ENCODE results near the gene NECTIN2. TPM values are rescaled to one million over a fixed set of nuclear protein-coding genes. Genes with fewer than 3 reads are reported as not detected.
A peak's percentile ranks its signal among the peaks of the same experiment; 100 is the strongest.
"Not testable (repeated sequence)": the region's sequence is repeated elsewhere in the genome, so short reads cannot be mapped to it uniquely, and the experiment has no call there.

Gene NECTIN2
- total RNA-seq, 1 experiment from 2014 or later, result 55.0 TPM

DNA sequence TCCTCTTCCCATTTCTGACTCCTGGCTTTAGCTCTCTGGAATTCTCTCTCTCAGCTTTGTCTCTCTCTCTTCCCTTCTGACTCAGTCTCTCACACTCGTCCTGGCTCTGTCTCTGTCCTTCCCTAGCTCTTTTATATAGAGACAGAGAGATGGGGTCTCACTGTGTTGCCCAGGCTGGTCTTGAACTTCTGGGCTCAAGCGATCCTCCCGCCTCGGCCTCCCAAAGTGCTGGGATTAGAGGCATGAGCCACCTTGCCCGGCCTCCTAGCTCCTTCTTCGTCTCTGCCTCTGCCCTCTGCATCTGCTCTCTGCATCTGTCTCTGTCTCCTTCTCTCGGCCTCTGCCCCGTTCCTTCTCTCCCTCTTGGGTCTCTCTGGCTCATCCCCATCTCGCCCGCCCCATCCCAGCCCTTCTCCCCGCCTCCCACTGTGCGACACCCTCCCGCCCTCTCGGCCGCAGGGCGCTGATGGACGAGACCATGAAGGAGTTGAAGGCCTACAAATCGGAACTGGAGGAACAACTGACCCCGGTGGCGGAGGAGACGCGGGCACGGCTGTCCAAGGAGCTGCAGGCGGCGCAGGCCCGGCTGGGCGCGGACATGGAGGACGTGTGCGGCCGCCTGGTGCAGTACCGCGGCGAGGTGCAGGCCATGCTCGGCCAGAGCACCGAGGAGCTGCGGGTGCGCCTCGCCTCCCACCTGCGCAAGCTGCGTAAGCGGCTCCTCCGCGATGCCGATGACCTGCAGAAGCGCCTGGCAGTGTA, 62.2 kb downstream of the NECTIN2 start:
- DNase-seq (ENCODE audit: low spot score), result no peak

DNA sequence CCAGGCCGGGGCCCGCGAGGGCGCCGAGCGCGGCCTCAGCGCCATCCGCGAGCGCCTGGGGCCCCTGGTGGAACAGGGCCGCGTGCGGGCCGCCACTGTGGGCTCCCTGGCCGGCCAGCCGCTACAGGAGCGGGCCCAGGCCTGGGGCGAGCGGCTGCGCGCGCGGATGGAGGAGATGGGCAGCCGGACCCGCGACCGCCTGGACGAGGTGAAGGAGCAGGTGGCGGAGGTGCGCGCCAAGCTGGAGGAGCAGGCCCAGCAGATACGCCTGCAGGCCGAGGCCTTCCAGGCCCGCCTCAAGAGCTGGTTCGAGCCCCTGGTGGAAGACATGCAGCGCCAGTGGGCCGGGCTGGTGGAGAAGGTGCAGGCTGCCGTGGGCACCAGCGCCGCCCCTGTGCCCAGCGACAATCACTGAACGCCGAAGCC, 62.8 kb downstream of the NECTIN2 start:
- no peak for DNase-seq (ENCODE audit: low spot score)

DNA sequence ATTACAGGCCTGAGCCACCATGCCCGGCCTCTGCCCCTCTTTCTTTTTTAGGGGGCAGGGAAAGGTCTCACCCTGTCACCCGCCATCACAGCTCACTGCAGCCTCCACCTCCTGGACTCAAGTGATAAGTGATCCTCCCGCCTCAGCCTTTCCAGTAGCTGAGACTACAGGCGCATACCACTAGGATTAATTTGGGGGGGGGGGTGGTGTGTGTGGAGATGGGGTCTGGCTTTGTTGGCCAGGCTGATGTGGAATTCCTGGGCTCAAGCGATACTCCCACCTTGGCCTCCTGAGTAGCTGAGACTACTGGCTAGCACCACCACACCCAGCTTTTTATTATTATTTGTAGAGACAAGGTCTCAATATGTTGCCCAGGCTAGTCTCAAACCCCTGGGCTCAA, 63.7 kb downstream of the NECTIN2 start:
- no peak for DNase-seq (ENCODE audit: low spot score)

DNA sequence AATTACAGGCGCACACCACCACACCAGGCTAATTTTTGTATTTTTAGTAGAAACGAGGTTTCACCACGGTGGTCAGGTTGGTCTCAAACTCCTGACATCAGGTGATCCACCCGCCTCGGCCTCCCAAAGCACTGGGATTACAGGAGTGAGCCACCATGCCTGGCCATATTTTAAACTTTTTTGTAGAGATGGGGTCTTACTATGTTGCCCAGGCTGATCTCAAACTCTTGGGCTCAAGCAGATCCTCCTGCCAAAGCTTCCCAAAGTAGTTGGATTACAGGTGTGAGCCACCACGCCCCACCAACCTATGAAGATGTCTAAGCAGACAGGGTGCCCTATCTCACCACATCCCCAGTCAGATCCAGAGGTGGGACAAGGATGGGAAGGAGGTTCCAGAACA, 65.8 kb downstream of the NECTIN2 start:
- not testable (repeated sequence) for DNase-seq (ENCODE audit: low spot score)

DNA sequence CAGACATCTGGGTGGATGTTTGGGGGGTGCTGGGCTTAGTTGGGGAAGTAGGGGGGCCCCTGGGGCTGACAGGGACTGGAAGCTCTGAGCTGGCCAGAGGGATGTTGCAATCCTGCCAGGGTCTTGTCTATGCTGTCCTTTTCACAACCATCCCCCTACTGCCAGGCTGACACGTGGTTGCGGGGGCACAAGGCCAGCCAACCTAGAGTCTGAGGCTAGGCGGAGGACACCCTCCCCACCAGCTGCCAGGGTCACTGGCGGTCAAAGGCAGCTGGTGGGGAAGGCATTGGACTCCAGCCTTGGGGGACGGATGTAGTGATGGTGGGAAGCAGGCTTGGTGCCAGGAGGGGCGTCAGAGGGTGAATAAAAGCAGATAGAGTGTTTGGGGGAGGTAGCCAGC, 66.8 kb downstream of the NECTIN2 start:
- DNase-seq (ENCODE audit: low spot score), result no peak

DNA sequence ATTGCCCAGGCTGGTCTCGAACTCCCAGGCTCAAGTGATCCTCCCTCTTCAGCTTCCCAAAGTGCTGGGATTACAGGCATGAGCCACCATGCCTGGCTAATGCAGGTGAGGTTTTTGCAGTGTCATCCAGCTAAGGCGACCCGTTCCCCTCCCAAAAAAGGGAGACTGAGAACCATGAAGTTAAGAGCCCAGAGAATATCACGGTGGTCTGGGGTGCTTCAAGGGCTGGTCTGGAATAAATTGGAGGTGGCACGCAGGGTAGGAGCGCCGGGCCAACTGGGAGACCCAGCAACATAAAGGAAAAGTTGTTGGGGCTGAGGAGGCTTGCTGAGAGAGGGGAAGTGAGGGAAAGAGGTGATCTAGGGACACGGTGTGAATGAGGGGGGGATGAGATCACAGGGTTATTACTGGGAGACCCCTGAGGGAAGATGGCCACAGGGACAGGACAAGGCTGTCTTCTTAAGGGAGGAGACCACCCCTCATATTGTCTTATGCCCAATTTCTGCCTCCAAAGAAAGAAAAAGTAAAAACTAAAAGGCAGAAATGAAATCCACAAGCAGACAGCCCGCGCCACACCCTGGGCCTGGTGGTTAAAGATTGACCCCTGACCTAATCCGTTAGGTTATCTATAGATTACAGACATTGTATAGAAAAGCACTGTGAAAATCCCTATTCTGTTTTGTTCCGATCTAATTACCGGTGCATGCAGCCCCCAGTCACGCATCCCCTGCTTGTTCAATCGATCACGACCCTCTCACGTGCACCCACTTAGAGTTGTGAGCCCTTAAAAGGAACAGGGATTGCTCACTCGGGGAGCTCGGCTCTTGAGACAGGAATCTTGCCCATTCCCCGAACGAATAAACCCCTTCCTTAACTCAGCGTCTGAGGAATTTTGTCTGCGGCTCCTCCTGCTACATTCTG, 67.7 kb downstream of the NECTIN2 start:
- DNase-seq (ENCODE audit: low spot score), result not testable (repeated sequence)

DNA sequence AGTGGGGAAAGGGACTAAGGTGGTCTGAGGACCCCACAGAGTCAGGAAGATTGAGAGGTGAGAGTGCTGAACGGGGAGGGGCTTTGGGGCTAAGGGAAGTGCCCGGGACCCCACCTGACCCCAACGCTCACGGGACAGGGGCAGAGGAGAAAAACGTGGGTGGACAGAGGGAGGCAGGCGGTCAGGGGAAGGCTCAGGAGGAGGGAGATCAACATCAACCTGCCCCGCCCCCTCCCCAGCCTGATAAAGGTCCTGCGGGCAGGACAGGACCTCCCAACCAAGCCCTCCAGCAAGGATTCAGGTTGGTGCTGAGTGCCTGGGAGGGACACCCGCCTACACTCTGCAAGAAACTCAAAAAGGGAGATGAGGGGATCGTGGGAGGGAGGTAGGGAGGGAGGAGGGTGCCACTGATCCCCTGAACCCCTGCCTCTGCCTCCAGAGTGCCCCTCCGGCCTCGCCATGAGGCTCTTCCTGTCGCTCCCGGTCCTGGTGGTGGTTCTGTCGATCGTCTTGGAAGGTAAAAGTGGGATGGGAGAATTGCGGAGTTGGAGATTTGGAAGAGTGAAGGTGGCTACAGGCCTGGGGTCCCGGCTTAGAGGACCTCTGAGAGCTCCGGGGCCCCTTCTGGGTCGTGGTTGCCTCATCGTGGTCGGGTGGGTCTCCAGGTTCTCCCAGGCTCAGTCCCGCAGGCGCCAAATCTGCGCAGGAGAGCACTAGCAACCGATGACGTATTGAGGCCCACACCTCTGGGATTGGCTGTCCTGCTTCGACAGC, 68.5 kb downstream of the NECTIN2 start, which contains the start of gene APOC1:
APOC1 (plus strand) TSS at position 176 of the 774 bp plus-strand sequence; CDS start at position 460, 284 bp downstream.
- DNase-seq (ENCODE audit: low spot score), result peak; percentile 61

DNA sequence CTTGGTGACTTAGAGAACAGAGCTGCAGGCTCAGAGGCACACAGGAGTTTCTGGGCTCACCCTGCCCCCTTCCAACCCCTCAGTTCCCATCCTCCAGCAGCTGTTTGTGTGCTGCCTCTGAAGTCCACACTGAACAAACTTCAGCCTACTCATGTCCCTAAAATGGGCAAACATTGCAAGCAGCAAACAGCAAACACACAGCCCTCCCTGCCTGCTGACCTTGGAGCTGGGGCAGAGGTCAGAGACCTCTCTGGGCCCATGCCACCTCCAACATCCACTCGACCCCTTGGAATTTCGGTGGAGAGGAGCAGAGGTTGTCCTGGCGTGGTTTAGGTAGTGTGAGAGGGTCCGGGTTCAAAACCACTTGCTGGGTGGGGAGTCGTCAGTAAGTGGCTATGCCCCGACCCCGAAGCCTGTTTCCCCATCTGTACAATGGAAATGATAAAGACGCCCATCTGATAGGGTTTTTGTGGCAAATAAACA, 78.2 kb downstream of the NECTIN2 start:
- DNase-seq (ENCODE audit: low spot score), result no peak

DNA sequence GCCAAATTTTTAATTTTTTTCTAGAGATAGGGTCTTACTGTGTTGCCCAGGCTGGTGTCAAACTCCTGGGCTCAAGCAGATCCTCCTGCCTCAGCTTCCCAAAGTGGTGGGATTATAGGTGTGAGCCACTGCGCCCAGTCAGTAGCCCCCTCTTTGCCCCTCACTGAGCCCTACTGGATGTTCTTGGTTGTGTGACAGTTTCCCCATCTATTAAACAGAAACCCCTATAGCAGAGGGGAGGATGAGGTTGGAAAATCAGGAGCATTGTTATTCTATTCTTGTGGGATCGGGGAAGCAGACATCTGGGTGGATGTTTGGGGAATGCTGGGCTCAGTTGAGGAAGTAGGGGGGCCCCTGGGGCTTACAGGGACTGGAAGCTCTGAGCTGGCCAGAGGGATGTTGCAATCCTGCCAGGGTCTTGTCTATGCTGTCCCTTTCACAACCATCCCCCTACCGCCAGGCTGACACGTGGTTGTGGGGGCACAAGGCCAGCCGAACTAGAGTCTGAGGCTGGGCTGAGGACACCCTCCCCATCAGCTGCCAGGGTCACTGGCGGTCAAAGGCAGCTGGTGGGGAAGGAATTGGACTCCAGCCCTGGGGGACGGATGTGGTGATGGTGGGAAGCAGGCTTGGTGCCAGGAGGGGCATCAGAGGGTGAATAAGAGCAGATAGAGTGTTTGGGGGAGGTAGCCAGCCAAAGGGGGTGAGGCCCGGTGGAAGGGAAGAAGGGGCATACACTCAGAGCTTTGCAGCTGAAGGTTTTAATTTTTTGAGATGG, 79.2 kb downstream of the NECTIN2 start:
- no peak for DNase-seq (ENCODE audit: low spot score)

DNA sequence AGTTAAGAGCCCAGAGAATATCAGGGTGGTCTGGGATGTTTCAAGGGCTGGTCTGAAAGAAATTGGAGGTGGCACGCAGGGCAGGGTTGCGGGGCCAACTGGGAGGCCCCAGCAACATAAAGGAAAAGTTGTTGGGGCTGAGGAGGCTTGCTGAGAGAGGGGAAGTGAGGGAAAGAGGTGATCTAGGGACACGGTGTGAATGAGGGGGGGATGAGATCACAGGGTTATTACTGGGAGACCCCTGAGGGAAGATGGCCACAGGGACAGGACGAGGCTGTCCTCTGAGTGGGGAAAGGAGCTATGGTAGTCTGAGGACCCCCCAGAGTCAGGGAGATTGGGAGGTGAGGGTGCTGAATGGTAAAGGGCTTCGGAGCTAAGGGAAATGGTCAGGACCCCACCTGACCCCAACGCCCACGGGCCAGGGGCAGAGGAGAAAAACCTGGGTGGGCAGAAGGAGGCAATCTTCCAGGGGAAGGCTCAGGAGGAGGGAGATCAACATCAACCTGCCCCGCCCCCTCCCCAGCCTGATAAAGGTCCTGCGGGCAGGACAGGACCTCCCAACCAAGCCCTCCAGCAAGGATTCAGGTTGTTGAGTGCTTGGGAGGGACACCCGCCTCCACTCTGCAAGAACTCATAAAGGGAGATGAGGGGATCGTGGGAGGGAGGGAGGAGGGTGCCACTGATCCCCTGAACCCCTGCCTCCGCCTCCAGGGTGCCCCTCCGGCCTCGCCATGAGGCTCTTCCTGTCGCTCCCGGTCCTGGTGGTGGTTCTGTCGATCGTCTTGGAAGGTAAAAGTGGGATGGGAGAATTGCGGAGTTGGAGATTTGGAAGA, 80.4 kb downstream of the NECTIN2 start:
- DNase-seq (ENCODE audit: low spot score), result not testable (repeated sequence)

DNA sequence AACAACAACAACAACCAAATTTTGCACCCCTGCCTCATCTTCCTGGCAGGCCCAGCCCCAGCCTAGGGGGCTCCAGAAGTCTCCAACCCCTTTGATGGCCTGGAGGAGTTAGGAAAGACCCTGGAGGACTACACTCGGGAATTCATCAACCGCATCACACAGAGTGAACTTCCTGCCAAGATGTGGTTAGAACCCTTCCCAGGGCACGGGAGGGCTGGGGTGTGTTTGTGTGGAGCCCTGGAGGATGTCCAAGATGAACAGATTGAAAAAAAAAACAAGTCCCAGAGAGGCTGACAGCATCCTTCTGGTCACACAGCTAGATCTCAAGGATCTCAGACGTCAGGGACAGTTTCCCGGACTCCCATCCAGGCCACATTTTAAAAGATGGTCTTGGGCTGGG, 81.6 kb downstream of the NECTIN2 start:
- no peak for DNase-seq (ENCODE audit: low spot score)

DNA sequence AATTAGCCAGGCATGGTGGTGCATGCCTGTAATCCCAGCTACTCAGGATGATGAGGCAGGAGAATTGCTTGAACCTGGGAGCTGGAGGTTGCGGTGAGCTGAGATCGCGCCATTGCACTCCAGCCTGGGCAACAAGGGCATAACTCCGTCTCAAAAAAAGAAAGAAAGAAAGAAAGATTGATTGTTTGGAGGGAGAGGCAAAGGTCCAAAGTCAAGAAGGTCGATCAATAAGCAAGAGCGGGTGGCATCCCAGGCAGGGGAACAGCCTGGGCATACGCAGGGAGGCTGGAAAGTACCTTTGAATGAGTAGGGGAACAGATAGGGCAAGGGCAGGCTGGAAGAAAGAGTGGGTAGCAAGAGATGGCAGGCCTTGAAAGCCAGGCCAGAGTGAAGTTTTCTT, 84.0 kb downstream of the NECTIN2 start:
- no peak for DNase-seq (ENCODE audit: low spot score)

DNA sequence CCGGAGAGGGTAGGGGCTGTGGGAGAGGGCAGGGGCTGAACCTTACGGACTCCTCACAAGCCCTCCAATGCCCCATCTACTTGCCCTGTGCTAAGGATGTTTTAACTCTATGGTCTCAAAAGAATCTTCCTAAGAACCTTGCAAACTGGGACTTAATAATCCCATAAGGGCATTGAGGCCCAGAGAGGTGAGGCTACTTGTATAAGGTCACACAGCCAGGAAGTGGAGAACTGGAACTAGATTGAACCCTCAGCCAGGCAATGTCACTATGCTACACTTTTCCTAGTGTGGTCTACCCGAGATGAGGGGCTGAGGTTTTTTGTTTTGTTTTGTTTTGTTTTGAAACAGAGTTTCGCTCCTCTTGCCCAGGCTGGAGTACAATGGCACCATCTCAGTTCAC, 85.4 kb downstream of the NECTIN2 start:
- no peak for DNase-seq (ENCODE audit: low spot score)

Other genes starting within 250 kb of the NECTIN2 start
- gene IGSF23, start 232.7 kb upstream of the NECTIN2 start, total RNA-seq (2014; rRNA removed; shearing (Covaris generic)), result not detected in 2 replicates
- gene PVR, start 202.4 kb upstream of the NECTIN2 start, total RNA-seq (2014; rRNA removed; shearing (Covaris generic)), result 60.2 and 76.1 TPM in 2 replicates
- not detected in 2 replicates for gene CEACAM19, start 174.8 kb upstream of the NECTIN2 start, total RNA-seq (2014; rRNA removed; shearing (Covaris generic))
- gene CEACAM16, start 147.1 kb upstream of the NECTIN2 start, total RNA-seq (2014; rRNA removed; shearing (Covaris generic)), result not detected in 2 replicates
- gene BCL3, start 97.6 kb upstream of the NECTIN2 start, total RNA-seq (2014; rRNA removed; shearing (Covaris generic)), result 4.4 and 7.0 TPM in 2 replicates
- not detected in 2 replicates for gene CBLC, start 68.4 kb upstream of the NECTIN2 start, total RNA-seq (2014; rRNA removed; shearing (Covaris generic))
- gene BCAM, start 37.2 kb upstream of the NECTIN2 start, total RNA-seq (2014; rRNA removed; shearing (Covaris generic)), result 8.2 and 11.2 TPM in 2 replicates
- 109 and 111 TPM in 2 replicates for gene TOMM40, start 45.0 kb downstream of the NECTIN2 start, total RNA-seq (2014; rRNA removed; shearing (Covaris generic))
- gene APOE, start 59.5 kb downstream of the NECTIN2 start, total RNA-seq (2014; rRNA removed; shearing (Covaris generic)), result 0.14 and 0.86 TPM in 2 replicates
- not detected in 2 replicates for gene APOC1, start 68.3 kb downstream of the NECTIN2 start, total RNA-seq (2014; rRNA removed; shearing (Covaris generic))
- gene APOC4, start 95.9 kb downstream of the NECTIN2 start, total RNA-seq (2014; rRNA removed; shearing (Covaris generic)), result not detected in 2 replicates
- gene APOC2, start 99.8 kb downstream of the NECTIN2 start, total RNA-seq (2014; rRNA removed; shearing (Covaris generic)), result not detected in 2 replicates
- 23.3 and 28.1 TPM in 2 replicates for gene CLPTM1, start 109.1 kb downstream of the NECTIN2 start, total RNA-seq (2014; rRNA removed; shearing (Covaris generic))
- gene RELB, start 155.2 kb downstream of the NECTIN2 start, total RNA-seq (2014; rRNA removed; shearing (Covaris generic)), result 6.0 and 9.3 TPM in 2 replicates
- 29.9 and 42.5 TPM in 2 replicates for gene CLASRP, start 192.7 kb downstream of the NECTIN2 start, total RNA-seq (2014; rRNA removed; shearing (Covaris generic))
- 0.19 TPM in 1 of 2 replicates, not detected in the other for gene ZNF296, start 230.2 kb downstream of the NECTIN2 start, total RNA-seq (2014; rRNA removed; shearing (Covaris generic))
- 17.1 and 29.6 TPM in 2 replicates for gene GEMIN7, start 233.0 kb downstream of the NECTIN2 start, total RNA-seq (2014; rRNA removed; shearing (Covaris generic))
- 25.1 and 28.0 TPM in 2 replicates for gene PPP1R37, start 246.9 kb downstream of the NECTIN2 start, total RNA-seq (2014; rRNA removed; shearing (Covaris generic))